ENCODE data around the gene BPIFB6. TPM values are rescaled to one million over a fixed set of nuclear protein-coding genes. Genes with fewer than 3 reads are reported as not detected.

Gene BPIFB6
- total and polyA plus RNA-seq, 4 donors = not detected

- Histone ChIP-seq H3K27ac (ENCODE audit: low read depth in 1 of 2, low read length in 2 of 2) (no peak overlapping the region), H3K9ac (ENCODE audit: low read depth in 1 of 2, low read length in 2 of 2) (no peak overlapping the region), H3K4me1 (ENCODE audit: control insufficient read depth in 4 of 4, insufficient read depth in 4 of 4, low read length in 3 of 4) (no peaks in the 10 kb centered on the region), H3K36me3 (ENCODE audit: control insufficient read depth in 4 of 4, insufficient read depth in 3 of 4, low read depth in 1 of 4, low read length in 3 of 4) (no peaks in the 10 kb centered on the region), H3K4me3 (ENCODE audit: low read depth in 1 of 3, low read length in 3 of 3) (no peak overlapping the region), H3K27me3 (ENCODE audit: control insufficient read depth in 4 of 4, insufficient read depth in 4 of 4, low read length in 3 of 4) (no peaks in the 10 kb centered on the region), H3K9me3 (ENCODE audit: control insufficient read depth in 4 of 4, low read length in 3 of 4) (no peaks in the 10 kb centered on the region)
- 69% methylated on average over 6 of the region's 6 CpGs for WGBS
- DNase-seq (ENCODE audit: low spot score) = no peak
- TF ChIP-seq REST (IDR thresholded peaks at IDR 0.05) (no peak), CTCF (IDR thresholded peaks at IDR 0.05; ENCODE audit: low read depth, low read length, missing input control) (peak; percentile 25)
These were observed 45.4 kb downstream of the BPIFB6 start for GRCh38 chr20:33076662-33077372.

GRCh38 chr20:33079259-33079658, 47.8 kb downstream of the BPIFB6 start, which contains the start of gene BPIFB4:
Gene BPIFB4 (plus strand): TSS chr20:33079643. CDS start chr20:33081527, 1,884 bp downstream.
- Histone ChIP-seq H3K36me3 (ENCODE audit: control insufficient read depth in 4 of 4, insufficient read depth in 3 of 4, low read depth in 1 of 4, low read length in 3 of 4) (no peaks in the 10 kb centered on the region), H3K9me3 (ENCODE audit: control insufficient read depth in 4 of 4, low read length in 3 of 4) (no peaks in the 10 kb centered on the region), H3K27me3 (ENCODE audit: control insufficient read depth in 4 of 4, insufficient read depth in 4 of 4, low read length in 3 of 4) (no peaks in the 10 kb centered on the region), H3K9ac (ENCODE audit: low read depth in 1 of 2, low read length in 2 of 2) (no peak within 1 kb of the TSS), H3K27ac (ENCODE audit: low read depth in 1 of 2, low read length in 2 of 2) (no peak within 1 kb of the TSS), H3K4me3 (ENCODE audit: low read depth in 1 of 3, low read length in 3 of 3) (no peak within 1 kb of the TSS), H3K4me1 (ENCODE audit: control insufficient read depth in 4 of 4, insufficient read depth in 4 of 4, low read length in 3 of 4) (no peaks in the 10 kb centered on the region)
- 86% methylated on average over 2 of the region's 2 CpGs for WGBS
- TF ChIP-seq SP1 (IDR thresholded peaks at IDR 0.05) = no peak
- TF ChIP-seq FOXA1 (IDR thresholded peaks at IDR 0.05) = no peak
- TF ChIP-seq ZBTB33 (IDR thresholded peaks at IDR 0.05) = no peak
- no peak for TF ChIP-seq EGR1 (IDR thresholded peaks at IDR 0.05; ENCODE audit: low read depth in 2 of 2)
- no peak for TF ChIP-seq NR2F2 (IDR thresholded peaks at IDR 0.05)
- TF ChIP-seq MAX (IDR thresholded peaks at IDR 0.05) = no peak
- no peak for TF ChIP-seq GABPA (IDR thresholded peaks at IDR 0.05 in 1 of 2, conservative IDR thresholded peaks at IDR 0.05 in 1 of 2)
- TF ChIP-seq RAD21 (IDR thresholded peaks at IDR 0.05) = no peak
- no peak for TF ChIP-seq REST (IDR thresholded peaks at IDR 0.05)
- no peak for TF ChIP-seq FOXA2 (IDR thresholded peaks at IDR 0.05)
- no peak for TF ChIP-seq HNF4A (conservative IDR thresholded peaks at IDR 0.05)
- TF ChIP-seq ATF3 (IDR thresholded peaks at IDR 0.05) = no peak
- no peak for TF ChIP-seq CTCF (IDR thresholded peaks at IDR 0.05; ENCODE audit: low read depth, low read length, missing input control)
- no peak for DNase-seq (ENCODE audit: low spot score)
